SK-N-MC (cell line): ENCODE data around the gene SLC1A7.

ENCODE experiments used
- EZH2 ChIP-seq: fragments of 200-600 bp; sonication (generic); IDR thresholded peaks from one replicate; pipeline ENCODE4 v1.6.1; 2017; ENCODE audit warnings: antibody characterized with exemption
- POLR2AphosphoS5 ChIP-seq: IDR thresholded peaks from 2 replicates; pipeline ENCODE4 v1.6.1; 2012; ENCODE audit warnings: mild to moderate bottlenecking, low read depth, low read length, borderline replicate concordance

DNA sequence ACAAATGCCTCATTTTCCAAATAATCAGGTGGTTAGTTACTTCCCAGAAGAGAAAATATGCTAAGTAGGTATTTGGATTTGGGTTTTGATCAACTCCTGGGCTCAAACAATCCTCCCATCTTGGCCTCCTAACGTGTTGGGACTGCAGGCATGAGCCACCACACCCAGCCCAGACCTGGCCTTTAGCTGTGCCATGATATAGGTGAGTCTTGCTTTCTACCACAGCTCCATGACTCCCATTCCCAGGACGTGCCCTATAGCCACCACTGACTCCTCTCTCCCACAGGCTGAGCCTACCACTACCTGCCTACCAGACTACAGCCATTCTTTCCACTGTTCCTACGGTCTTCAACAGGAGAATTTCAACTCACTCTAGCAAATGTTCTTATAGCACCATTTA lies 1.8 kb upstream of the SLC1A7 start:
- TF ChIP-seq EZH2 (no peak), POLR2AphosphoS5 (no peak)
